ENCODE measurements around the gene ATP6V1G2.

DNA sequence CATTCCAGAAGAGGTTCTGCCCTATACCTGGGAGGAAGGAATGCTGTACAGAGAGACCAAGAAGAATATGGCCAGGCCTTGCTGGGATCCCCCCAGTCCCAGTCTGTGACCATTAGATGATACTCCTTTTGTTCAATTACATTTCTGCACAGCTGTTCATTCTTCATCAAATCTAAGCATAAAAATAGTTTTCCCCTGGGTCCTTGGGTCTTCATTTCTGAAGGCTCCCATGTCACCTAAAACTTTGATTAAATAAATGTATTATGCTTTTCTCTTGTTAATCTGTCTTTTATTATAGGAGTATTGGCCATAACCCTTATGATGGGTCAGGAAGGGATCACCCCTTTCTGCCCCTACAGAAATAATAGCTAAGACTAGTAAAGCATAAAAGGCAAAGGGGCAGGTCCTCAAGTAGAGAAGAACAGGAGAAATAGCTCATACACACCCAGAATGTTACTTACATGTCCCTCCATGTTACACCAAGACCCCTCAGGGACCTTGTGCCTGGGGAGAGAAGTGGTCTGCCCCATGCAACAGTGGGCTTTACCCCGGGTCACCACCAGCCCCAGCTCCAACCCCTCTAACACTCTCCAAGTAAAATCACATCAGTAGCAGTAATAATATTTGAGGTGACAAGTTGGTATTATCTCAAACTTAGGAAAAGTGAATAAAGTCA, 23.6 kb upstream of the ATP6V1G2 start:
- TF ChIP-seq CTCF (conservative IDR thresholded peaks at IDR 0.05; ENCODE audit: low read depth in 2 of 2), result no peak
- no peak for TF ChIP-seq POLR2AphosphoS5 (IDR thresholded peaks at IDR 0.05; ENCODE audit: low read depth)

Data from GM23338 (cell line).